Neural progenitor cell (in vitro differentiated cells): Measurements from ENCODE around the gene ZNF286A. TPM values are rescaled to one million over a fixed set of nuclear protein-coding genes. Genes with fewer than 3 reads are reported as not detected.
"Not testable (repeated sequence)": the region's sequence is repeated elsewhere in the genome, so short reads cannot be mapped to it uniquely, and the experiment has no call there.

Experiments used
- DNase-seq: peaks from one replicate; pipeline ENCODE4 v3.0.0-alpha.2; 2016; ENCODE audit warnings: low spot score
- H2AFZ ChIP-seq: fragments of 200-600 bp; sonication (generic); replicated peaks from 2 replicates; pipeline ENCODE4 v1.6.1; 2016; ENCODE audit warnings: antibody characterized with exemption
- H3F3A ChIP-seq: fragments of 200-600 bp; sonication (generic); 2 replicates; pipeline ENCODE4 v1.6.1; 2016; ENCODE audit warnings: antibody characterized with exemption, low read depth
- H3K27ac ChIP-seq: fragments of 200-600 bp; sonication (generic); 2 replicates; pipeline ENCODE4 v1.5.1; 2016; ENCODE audit warnings: mild to moderate bottlenecking
- H3K27me3 ChIP-seq: fragments of 200-600 bp; sonication (generic); 2 replicates; pipeline ENCODE4 v1.6.1; 2016; ENCODE audit warnings: mild to moderate bottlenecking, moderate library complexity
- H3K36me3 ChIP-seq: fragments of 200-600 bp; sonication (generic); 2 replicates; pipeline ENCODE4 v1.5.1; 2016
- H3K4me1 ChIP-seq: fragments of 200-600 bp; sonication (generic); 2 replicates; pipeline ENCODE4 v1.6.1; 2016; ENCODE audit warnings: mixed run types
- H3K4me2 ChIP-seq: fragments of 200-600 bp; sonication (generic); 2 replicates; pipeline ENCODE4 v1.6.1; 2016
- H3K4me3 ChIP-seq: fragments of 200-600 bp; sonication (generic); 2 replicates; pipeline ENCODE4 v1.5.1; 2016
- H3K79me2 ChIP-seq: fragments of 200-600 bp; sonication (generic); 2 replicates; pipeline ENCODE4 v1.6.1; 2016; ENCODE audit warnings: low read depth
- H3K9ac ChIP-seq: fragments of 200-600 bp; sonication (generic); 2 replicates; pipeline ENCODE4 v1.6.1; 2016
- H3K9me3 ChIP-seq: fragments of 200-600 bp; sonication (generic); 2 replicates; pipeline ENCODE4 v1.5.1; 2016; ENCODE audit warnings: low read depth
- H4K20me1 ChIP-seq: fragments of 200-600 bp; sonication (generic); 2 replicates; pipeline ENCODE4 v1.6.1; 2016; ENCODE audit warnings: low read depth
- H3K27ac Mint-ChIP-seq: 3 replicates; pipeline ENCODE4 v1.8.0; 2021; ENCODE audit warnings: mixed read lengths
- H3K27me3 Mint-ChIP-seq: 2 replicates; pipeline ENCODE4 v1.8.0; 2022; ENCODE audit warnings: low read depth, mild to moderate bottlenecking, inconsistent platforms, moderate library complexity, mixed read lengths; ENCODE audit not compliant: insufficient read depth
- H3K36me3 Mint-ChIP-seq: 3 replicates; pipeline ENCODE4 v1.8.0; 2021; ENCODE audit warnings: mixed read lengths
- H3K4me1 Mint-ChIP-seq: 3 replicates; pipeline ENCODE4 v1.8.0; 2021; ENCODE audit warnings: mixed read lengths
- H3K4me3 Mint-ChIP-seq: 3 replicates; pipeline ENCODE4 v1.8.0; 2021; ENCODE audit warnings: mild to moderate bottlenecking, moderate library complexity, mixed read lengths
- H3K9me3 Mint-ChIP-seq: 3 replicates; pipeline ENCODE4 v1.8.0; 2020; ENCODE audit warnings: mixed read lengths
- CTCF ChIP-seq: fragments of 200-600 bp; sonication (generic); IDR thresholded peaks from 2 replicates; pipeline ENCODE4 v1.5.1; 2017; ENCODE audit warnings: antibody characterized with exemption, mild to moderate bottlenecking
- EZH2 ChIP-seq: fragments of 200-600 bp; sonication (generic); IDR thresholded peaks from 2 replicates; pipeline ENCODE4 v1.6.1; 2017; ENCODE audit warnings: antibody characterized with exemption, mild to moderate bottlenecking, moderate library complexity
- EZH2phosphoT487 ChIP-seq: fragments of 200-600 bp; sonication (generic); IDR thresholded peaks from 2 replicates; pipeline ENCODE4 v1.6.1; 2017; ENCODE audit warnings: antibody characterized with exemption
- total RNA-seq: library from RNA; depleted of rRNA; stranded (reverse); fragments of >200 nt; gene quantifications from 2 replicates; pipeline ENCODE4 v1.2.3, GENCODE V29; 2015; ENCODE audit warnings: low replicate concordance

ZNF286A gene
- total RNA-seq = 125 and 216 TPM in 2 replicates

- H3K4me1 ChIP-seq, H3K27ac ChIP-seq, H3F3A ChIP-seq, H3K27me3 ChIP-seq, H3K4me1 Mint-ChIP-seq, H3K9me3 ChIP-seq, H4K20me1 ChIP-seq, H3K27me3 Mint-ChIP-seq: not testable (repeated sequence)
- Mint-ChIP-seq H3K4me3 (peak within 1 kb of the TSS; percentile 88), H3K9me3 (peaks cover 26% of the 10 kb centered on the region), H3K36me3 (peaks cover 21% of the 10 kb centered on the region), H3K27ac (peak within 1 kb of the TSS; percentile 89)
- Histone ChIP-seq H3K9ac (peak within 1 kb of the TSS; percentile 72), H3K36me3 (peaks cover 14% of the 10 kb centered on the region), H3K4me2 (peak within 1 kb of the TSS; percentile 75), H3K4me3 (peak within 1 kb of the TSS; percentile 63), H2AFZ (peak within 1 kb of the TSS; percentile 70), H3K79me2 (peaks cover 30% of the 10 kb centered on the region)
- DNase-seq = peak; percentile 100
Measured at GRCh38 chr17:15699413-15699924, at the start of gene ZNF286A. Gene ZNF286A (plus strand): TSS chr17:15699752. CDS start chr17:15700330, 578 bp downstream.

DNA sequence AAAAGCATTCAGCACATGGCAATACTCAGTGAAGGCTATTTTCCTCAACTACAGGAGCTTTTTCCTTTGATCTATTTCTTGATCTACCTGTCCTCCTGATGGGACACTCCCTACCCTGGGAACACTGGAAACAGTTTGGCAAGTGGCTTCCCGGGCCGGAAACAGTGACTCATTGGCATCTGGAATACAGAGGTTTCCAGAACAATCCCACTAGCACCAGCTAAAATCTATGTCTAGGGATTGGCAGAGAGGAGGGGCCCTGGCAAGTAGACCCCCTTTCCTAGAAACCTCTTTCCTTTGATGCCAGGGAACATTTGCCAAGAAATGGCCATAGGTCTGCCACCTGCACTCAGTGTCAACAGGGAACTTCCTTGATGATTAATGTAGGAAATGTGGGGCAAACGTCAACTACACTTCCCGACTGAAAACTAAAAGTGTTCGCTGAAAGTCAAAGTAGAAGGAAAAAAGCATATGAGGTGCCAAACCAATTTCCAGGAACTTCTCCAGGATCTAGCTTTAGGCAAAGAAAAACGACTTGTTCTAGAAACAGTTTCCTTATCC is 49.6 kb upstream of the ZNF286A start:
- no peak for DNase-seq
- H3K27ac ChIP-seq = no peak overlapping the region
- no peaks in the 10 kb centered on the region for H3K27me3 Mint-ChIP-seq
- no peak overlapping the region for H3K4me3 ChIP-seq
- no peak overlapping the region for H3K27ac Mint-ChIP-seq
- no peaks in the 10 kb centered on the region for H3K9me3 Mint-ChIP-seq
- no peaks in the 10 kb centered on the region for H3K9me3 ChIP-seq
- peaks cover 6% of the 10 kb centered on the region for H3F3A ChIP-seq
- no peaks in the 10 kb centered on the region for H3K79me2 ChIP-seq
- peaks cover 52% of the 10 kb centered on the region for H3K4me1 Mint-ChIP-seq
- TF ChIP-seq EZH2phosphoT487 = no peak
- no peak for TF ChIP-seq EZH2
- no peak for TF ChIP-seq CTCF
- peaks cover 2% of the 10 kb centered on the region for H3K36me3 Mint-ChIP-seq
- no peaks in the 10 kb centered on the region for H3K36me3 ChIP-seq
- H3K9ac ChIP-seq = no peak overlapping the region
- H3K4me3 Mint-ChIP-seq = no peak overlapping the region
- H4K20me1 ChIP-seq = no peaks in the 10 kb centered on the region
- H3K4me1 ChIP-seq = peaks cover 25% of the 10 kb centered on the region
- no peaks in the 10 kb centered on the region for H3K27me3 ChIP-seq
- no peak overlapping the region for H3K4me2 ChIP-seq
- no peak overlapping the region for H2AFZ ChIP-seq

- H3K36me3 ChIP-seq = no peaks in the 10 kb centered on the region
- no peak overlapping the region for H3K9ac ChIP-seq
- peaks cover 2% of the 10 kb centered on the region for H3K36me3 Mint-ChIP-seq
- no peak overlapping the region for H3K4me3 ChIP-seq
- H3K4me2 ChIP-seq = peak overlapping the region; percentile 36
- no peak for DNase-seq
- H3K4me3 Mint-ChIP-seq = peak overlapping the region; percentile 62
- H3K27ac ChIP-seq = no peak overlapping the region
- no peaks in the 10 kb centered on the region for H3K79me2 ChIP-seq
- H3K4me1 Mint-ChIP-seq = peaks cover 52% of the 10 kb centered on the region
- H3K9me3 ChIP-seq = no peaks in the 10 kb centered on the region
- no peaks in the 10 kb centered on the region for H3K27me3 Mint-ChIP-seq
- peak overlapping the region; percentile 17 for H2AFZ ChIP-seq
- peaks cover 23% of the 10 kb centered on the region for H3K4me1 ChIP-seq
- H3K27ac Mint-ChIP-seq = no peak overlapping the region
- TF ChIP-seq EZH2phosphoT487 (no peak), CTCF (no peak), EZH2 (no peak)
- no peaks in the 10 kb centered on the region for H3K27me3 ChIP-seq
- no peaks in the 10 kb centered on the region for H4K20me1 ChIP-seq
- no peaks in the 10 kb centered on the region for H3F3A ChIP-seq
- no peaks in the 10 kb centered on the region for H3K9me3 Mint-ChIP-seq
Measured at GRCh38 chr17:15650741-15651582, 48.6 kb upstream of the ZNF286A start.
